ENCODE results near the gene RAP1B. TPM values are rescaled to one million over a fixed set of nuclear protein-coding genes. Genes with fewer than 3 reads are reported as not detected.
A peak's percentile ranks its signal among the peaks of the same experiment; 100 is the strongest.
"Not testable (repeated sequence)": the region's sequence is repeated elsewhere in the genome, so short reads cannot be mapped to it uniquely, and the experiment has no call there.

RAP1B gene
- polyA plus RNA-seq, 1 donor (not counting 4 experiments of a cell fraction or from before 2014, with no cell fraction given), result 274 TPM

DNA sequence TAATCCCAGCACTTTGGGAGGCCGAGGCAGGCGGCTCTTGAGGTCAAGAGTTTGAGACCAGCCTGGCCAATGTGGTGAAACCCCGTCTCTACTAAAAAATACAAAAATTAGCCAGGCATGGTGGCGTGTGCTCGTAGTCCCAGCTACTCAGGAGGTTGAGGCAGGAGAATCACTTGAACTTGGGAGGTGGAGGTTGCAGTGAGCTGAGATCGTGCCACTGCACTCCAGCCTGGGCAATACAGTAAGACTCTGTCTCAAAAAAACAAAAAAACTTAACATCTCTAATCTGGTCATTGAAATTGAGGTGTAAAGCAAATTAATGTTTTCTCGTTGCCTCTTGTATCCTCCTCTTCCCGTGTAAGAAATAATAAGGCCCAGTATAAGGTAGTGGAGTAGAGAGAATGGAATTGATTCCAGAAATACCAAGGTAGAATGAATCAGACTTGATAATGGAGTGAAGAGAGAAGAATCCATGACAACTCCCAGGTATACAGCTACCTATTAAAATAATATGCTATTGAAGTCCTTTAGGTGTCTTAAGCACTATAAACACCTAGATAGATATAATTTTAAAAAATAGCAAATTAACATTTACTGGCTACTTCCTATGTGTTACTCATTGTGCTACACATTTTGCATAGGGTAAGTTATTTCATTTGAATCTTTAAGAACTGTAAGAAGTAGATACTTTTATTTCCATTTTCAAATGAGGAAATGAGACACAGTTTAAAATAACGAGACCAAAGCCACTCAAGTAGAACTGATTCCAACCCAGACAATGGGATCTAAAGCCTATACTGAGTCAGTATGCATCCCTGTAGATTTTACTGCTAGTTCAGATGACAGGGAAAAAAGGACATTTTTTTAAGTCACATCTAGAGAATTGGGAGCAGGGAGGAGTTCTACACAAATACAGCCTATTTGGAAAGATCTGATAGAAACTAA lies 23.2 kb downstream of the RAP1B start:
- Histone ChIP-seq H3K36me3 (ENCODE audit: control insufficient read depth in 2 of 2, extremely low read depth in 1 of 2, insufficient read depth in 2 of 2, low read length in 2 of 2) (peaks cover 2 to 3% of the 10 kb centered on the region in 2 experiments), H3K9me1 (ENCODE audit: control insufficient read depth, extremely low read depth, insufficient read depth, low read length) (no peaks in the 10 kb centered on the region), H3K27ac (ENCODE audit: control insufficient read depth, insufficient read depth, low read length) (no peak overlapping the region), H3K9me3 (ENCODE audit: control insufficient read depth, low read depth, low read length) (no peaks in the 10 kb centered on the region), H4K20me1 (ENCODE audit: control insufficient read depth, extremely low read depth, insufficient read depth, low read length) (peaks cover 24% of the 10 kb centered on the region), H3K4me1 (ENCODE audit: control insufficient read depth, extremely low read depth, insufficient read depth, low read length) (peaks cover 16% of the 10 kb centered on the region), H3K4me3 (ENCODE audit: control insufficient read depth in 2 of 3, extremely low read depth in 1 of 3, insufficient read depth in 2 of 3, low read depth in 1 of 3, low read length in 3 of 3) (no peak overlapping the region), H3K9ac (ENCODE audit: control insufficient read depth, extremely low read depth, insufficient read depth, low read length) (no peak overlapping the region), H3K27me3 (ENCODE audit: control insufficient read depth, extremely low read depth, insufficient read depth, low read length) (no peaks in the 10 kb centered on the region), H3K79me2 (ENCODE audit: control insufficient read depth, insufficient read depth, low read length) (peaks cover 98% of the 10 kb centered on the region), H3K4me2 (ENCODE audit: control insufficient read depth, extremely low read depth, insufficient read depth, low read depth, low read length) (no peak overlapping the region), H2AFZ (ENCODE audit: control insufficient read depth, low read length) (no peak overlapping the region)
- FAIRE-seq (no peak), DNase-seq (ENCODE audit: low read depth, low spot score) (no peak)
- dilution Hi-C loops (cut with MboI; ENCODE audit: extremely low pct_ligation_motif_present, low sequenced_read_pairs), result no loop called here
- no peak for TF ChIP-seq EZH2 (IDR thresholded peaks at IDR 0.05; ENCODE audit: low read length)
- TF ChIP-seq, protein P1, sequence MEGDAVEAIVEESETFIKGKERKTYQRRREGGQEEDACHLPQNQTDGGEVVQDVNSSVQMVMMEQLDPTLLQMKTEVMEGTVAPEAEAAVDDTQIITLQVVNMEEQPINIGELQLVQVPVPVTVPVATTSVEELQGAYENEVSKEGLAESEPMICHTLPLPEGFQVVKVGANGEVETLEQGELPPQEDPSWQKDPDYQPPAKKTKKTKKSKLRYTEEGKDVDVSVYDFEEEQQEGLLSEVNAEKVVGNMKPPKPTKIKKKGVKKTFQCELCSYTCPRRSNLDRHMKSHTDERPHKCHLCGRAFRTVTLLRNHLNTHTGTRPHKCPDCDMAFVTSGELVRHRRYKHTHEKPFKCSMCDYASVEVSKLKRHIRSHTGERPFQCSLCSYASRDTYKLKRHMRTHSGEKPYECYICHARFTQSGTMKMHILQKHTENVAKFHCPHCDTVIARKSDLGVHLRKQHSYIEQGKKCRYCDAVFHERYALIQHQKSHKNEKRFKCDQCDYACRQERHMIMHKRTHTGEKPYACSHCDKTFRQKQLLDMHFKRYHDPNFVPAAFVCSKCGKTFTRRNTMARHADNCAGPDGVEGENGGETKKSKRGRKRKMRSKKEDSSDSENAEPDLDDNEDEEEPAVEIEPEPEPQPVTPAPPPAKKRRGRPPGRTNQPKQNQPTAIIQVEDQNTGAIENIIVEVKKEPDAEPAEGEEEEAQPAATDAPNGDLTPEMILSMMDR (optimal IDR thresholded peaks at IDR 0.05 in 1 of 3, IDR thresholded peaks at IDR 0.05 in 1 of 3, conservative IDR thresholded peaks at IDR 0.05 in 1 of 3; ENCODE audit: extremely low read depth in 1 of 3, insufficient read depth in 2 of 3, low read length in 3 of 3), result no peak

DNA sequence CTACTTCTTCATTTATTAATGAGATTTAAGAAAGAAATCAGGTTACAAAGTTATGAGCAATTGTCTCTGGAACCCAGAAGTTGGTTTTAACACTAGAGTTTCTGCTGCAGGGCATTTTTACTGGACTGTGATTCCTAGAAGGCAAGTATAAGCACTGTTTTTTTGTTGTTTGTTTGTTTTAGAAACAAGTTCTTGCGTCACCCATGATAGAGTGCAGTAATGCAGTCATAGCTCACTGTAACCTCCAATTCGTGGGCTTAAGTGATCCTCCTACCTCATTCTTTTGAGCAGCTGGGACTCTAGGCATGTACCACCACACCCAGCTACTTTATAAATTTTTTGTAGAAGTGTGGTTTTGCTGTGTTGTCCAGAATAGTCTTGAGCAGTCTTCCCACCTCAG lies 25.6 kb downstream of the RAP1B start:
- TF ChIP-seq EZH2 (IDR thresholded peaks at IDR 0.05; ENCODE audit: low read length), result no peak
- TF ChIP-seq, protein P1 (optimal IDR thresholded peaks at IDR 0.05 in 1 of 3, IDR thresholded peaks at IDR 0.05 in 1 of 3, conservative IDR thresholded peaks at IDR 0.05 in 1 of 3; ENCODE audit: extremely low read depth in 1 of 3, insufficient read depth in 2 of 3, low read length in 3 of 3), result no peak
- DNase-seq (ENCODE audit: low read depth, low spot score) (no peak), FAIRE-seq (no peak)
- Histone ChIP-seq H2AFZ (ENCODE audit: control insufficient read depth, low read length) (no peak overlapping the region), H3K27me3 (ENCODE audit: control insufficient read depth, extremely low read depth, insufficient read depth, low read length) (no peaks in the 10 kb centered on the region), H3K4me3 (ENCODE audit: control insufficient read depth in 2 of 3, extremely low read depth in 1 of 3, insufficient read depth in 2 of 3, low read depth in 1 of 3, low read length in 3 of 3) (no peak overlapping the region), H3K9me1 (ENCODE audit: control insufficient read depth, extremely low read depth, insufficient read depth, low read length) (no peaks in the 10 kb centered on the region), H3K4me1 (ENCODE audit: control insufficient read depth, extremely low read depth, insufficient read depth, low read length) (peaks cover 7% of the 10 kb centered on the region), H3K36me3 (ENCODE audit: control insufficient read depth in 2 of 2, extremely low read depth in 1 of 2, insufficient read depth in 2 of 2, low read length in 2 of 2) (peaks cover 2 to 5% of the 10 kb centered on the region in 2 experiments), H3K27ac (ENCODE audit: control insufficient read depth, insufficient read depth, low read length) (peak overlapping the region; percentile 12), H3K9me3 (ENCODE audit: control insufficient read depth, low read depth, low read length) (no peaks in the 10 kb centered on the region), H4K20me1 (ENCODE audit: control insufficient read depth, extremely low read depth, insufficient read depth, low read length) (peaks cover 13% of the 10 kb centered on the region), H3K79me2 (ENCODE audit: control insufficient read depth, insufficient read depth, low read length) (peaks cover 98% of the 10 kb centered on the region), H3K9ac (ENCODE audit: control insufficient read depth, extremely low read depth, insufficient read depth, low read length) (no peak overlapping the region), H3K4me2 (ENCODE audit: control insufficient read depth, extremely low read depth, insufficient read depth, low read depth, low read length) (no peak overlapping the region)
- dilution Hi-C loops (cut with MboI; ENCODE audit: extremely low pct_ligation_motif_present, low sequenced_read_pairs), result no loop called here

DNA sequence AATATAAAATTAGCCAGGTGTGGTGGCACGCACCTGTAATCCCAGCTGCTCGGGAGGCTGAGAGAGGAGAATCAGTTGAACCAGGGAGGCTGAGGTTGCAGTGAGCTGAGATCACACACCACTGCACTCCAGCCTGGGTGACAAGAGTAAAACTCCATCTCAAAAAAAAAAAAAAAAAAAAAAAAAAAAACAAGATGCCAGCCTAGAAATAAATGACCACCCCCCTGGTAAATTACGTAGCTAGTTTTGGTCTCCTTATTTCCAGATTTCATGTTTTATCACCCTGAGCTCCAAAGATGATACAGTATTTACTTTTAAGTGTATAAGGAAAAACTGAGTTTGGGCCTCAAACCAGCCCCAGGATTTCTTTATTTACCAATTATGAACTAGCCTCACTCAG lies 26.7 kb downstream of the RAP1B start:
- H3K79me2 ChIP-seq (ENCODE audit: control insufficient read depth, insufficient read depth, low read length), result peaks cover 98% of the 10 kb centered on the region
- H2AFZ ChIP-seq (ENCODE audit: control insufficient read depth, low read length); FAIRE-seq; DNase-seq (ENCODE audit: low read depth, low spot score); H3K4me1 ChIP-seq (ENCODE audit: control insufficient read depth, extremely low read depth, insufficient read depth, low read length); H3K36me3 ChIP-seq (ENCODE audit: control insufficient read depth in 2 of 2, extremely low read depth in 1 of 2, insufficient read depth in 2 of 2, low read length in 2 of 2); H3K4me3 ChIP-seq (ENCODE audit: control insufficient read depth in 2 of 3, extremely low read depth in 1 of 3, insufficient read depth in 2 of 3, low read depth in 1 of 3, low read length in 3 of 3); H3K27ac ChIP-seq (ENCODE audit: control insufficient read depth, insufficient read depth, low read length); H3K9ac ChIP-seq (ENCODE audit: control insufficient read depth, extremely low read depth, insufficient read depth, low read length); dilution Hi-C loops (cut with MboI; ENCODE audit: extremely low pct_ligation_motif_present, low sequenced_read_pairs); H3K4me2 ChIP-seq (ENCODE audit: control insufficient read depth, extremely low read depth, insufficient read depth, low read depth, low read length); H3K9me3 ChIP-seq (ENCODE audit: control insufficient read depth, low read depth, low read length); H3K9me1 ChIP-seq (ENCODE audit: control insufficient read depth, extremely low read depth, insufficient read depth, low read length); H3K27me3 ChIP-seq (ENCODE audit: control insufficient read depth, extremely low read depth, insufficient read depth, low read length); H4K20me1 ChIP-seq (ENCODE audit: control insufficient read depth, extremely low read depth, insufficient read depth, low read length): not testable (repeated sequence)
